DOHH2 (cell line): Measurements from ENCODE around the gene FMC1.
"Not testable (repeated sequence)": the region's sequence is repeated elsewhere in the genome, so short reads cannot be mapped to it uniquely, and the experiment has no call there.

ENCODE experiments used
- H3F3A ChIP-seq: fragments of 200-600 bp; sonication (generic), shearing (Covaris generic); 2 replicates; pipeline ENCODE4 v1.6.0; 2016; ENCODE audit warnings: antibody characterized with exemption, mild to moderate bottlenecking; ENCODE audit not compliant: control insufficient read depth, insufficient read depth
- H3K27ac ChIP-seq: fragments of 200-600 bp; sonication (generic); 2 replicates; pipeline ENCODE4 v1.5.1; 2014; ENCODE audit warnings: low read depth, mild to moderate bottlenecking, low read length, moderate library complexity
- H3K27me3 ChIP-seq: fragments of 200-600 bp; sonication (generic); 2 replicates; pipeline ENCODE4 v1.6.1; 2014; ENCODE audit warnings: mild to moderate bottlenecking, low read length, mixed read lengths; ENCODE audit not compliant: control insufficient read depth
- H3K36me3 ChIP-seq: fragments of 200-600 bp; sonication (generic); 2 replicates; pipeline ENCODE4 v1.6.1; 2014; ENCODE audit warnings: mild to moderate bottlenecking, low read length, moderate library complexity, mixed read lengths; ENCODE audit not compliant: control insufficient read depth
- H3K4me1 ChIP-seq: fragments of 200-600 bp; sonication (generic); 2 replicates; pipeline ENCODE4 v1.6.1; 2014; ENCODE audit warnings: mild to moderate bottlenecking, low read length, mixed read lengths; ENCODE audit not compliant: control insufficient read depth
- H3K4me2 ChIP-seq: fragments of 200-600 bp; sonication (generic); 2 replicates; pipeline ENCODE4 v1.6.0; 2014; ENCODE audit warnings: mild to moderate bottlenecking, low read length, moderate library complexity
- H3K4me3 ChIP-seq: fragments of 200-600 bp; sonication (generic); 2 replicates; pipeline ENCODE4 v1.5.1; 2014; ENCODE audit warnings: mild to moderate bottlenecking, low read length, mixed read lengths
- H3K79me2 ChIP-seq: fragments of 200-600 bp; sonication (generic); 2 replicates; pipeline ENCODE4 v1.6.1; 2014; ENCODE audit warnings: mild to moderate bottlenecking, low read length, mixed read lengths; ENCODE audit not compliant: control insufficient read depth
- H3K9me2 ChIP-seq: fragments of 200-600 bp; sonication (generic); replicated peaks from 2 replicates; pipeline ENCODE4 v1.6.1; 2014; ENCODE audit warnings: mild to moderate bottlenecking, low read length, mixed read lengths; ENCODE audit not compliant: control insufficient read depth
- H3K9me3 ChIP-seq: fragments of 200-600 bp; sonication (generic); 2 replicates; pipeline ENCODE4 v1.6.1; 2014; ENCODE audit warnings: antibody characterized with exemption, low read length, mixed read lengths; ENCODE audit not compliant: control insufficient read depth, insufficient read depth
- H4K20me1 ChIP-seq: fragments of 200-600 bp; sonication (generic); 2 replicates; pipeline ENCODE4 v1.6.0; 2014; ENCODE audit warnings: low read depth, mild to moderate bottlenecking, antibody characterized with exemption, low read length, moderate library complexity; ENCODE audit not compliant: control insufficient read depth, insufficient read depth
- EZH2phosphoT487 ChIP-seq: fragments of 200-600 bp; sonication (generic); IDR thresholded peaks from 2 replicates; pipeline ENCODE4 v1.6.1; 2017; ENCODE audit warnings: borderline replicate concordance, mild to moderate bottlenecking, antibody characterized with exemption, low read length, moderate library complexity, mixed read lengths
- TF ChIP-seq, protein P1 (sequence below): fragments of 200-600 bp; sonication (generic); IDR thresholded peaks from one replicate; pipeline ENCODE4 v1.5.1; 2014; ENCODE audit warnings: antibody characterized with exemption, mild to moderate bottlenecking, low read depth, low read length; ENCODE audit not compliant: poor library complexity, severe bottlenecking

The FMC1 gene

GRCh38 chr7:139329119-139329518, 12.0 kb upstream of the FMC1 start:
- Histone ChIP-seq H3K27me3 (no peaks in the 10 kb centered on the region), H3K79me2 (no peaks in the 10 kb centered on the region), H4K20me1 (no peaks in the 10 kb centered on the region), H3K36me3 (no peaks in the 10 kb centered on the region), H3K4me2 (no peak overlapping the region), H3K27ac (no peak overlapping the region), H3K4me3 (no peak overlapping the region), H3F3A (no peaks in the 10 kb centered on the region), H3K4me1 (peaks cover 7% of the 10 kb centered on the region), H3K9me2 (no peaks in the 10 kb centered on the region), H3K9me3 (no peaks in the 10 kb centered on the region)
- TF ChIP-seq EZH2phosphoT487, result no peak
- TF ChIP-seq, protein P1, sequence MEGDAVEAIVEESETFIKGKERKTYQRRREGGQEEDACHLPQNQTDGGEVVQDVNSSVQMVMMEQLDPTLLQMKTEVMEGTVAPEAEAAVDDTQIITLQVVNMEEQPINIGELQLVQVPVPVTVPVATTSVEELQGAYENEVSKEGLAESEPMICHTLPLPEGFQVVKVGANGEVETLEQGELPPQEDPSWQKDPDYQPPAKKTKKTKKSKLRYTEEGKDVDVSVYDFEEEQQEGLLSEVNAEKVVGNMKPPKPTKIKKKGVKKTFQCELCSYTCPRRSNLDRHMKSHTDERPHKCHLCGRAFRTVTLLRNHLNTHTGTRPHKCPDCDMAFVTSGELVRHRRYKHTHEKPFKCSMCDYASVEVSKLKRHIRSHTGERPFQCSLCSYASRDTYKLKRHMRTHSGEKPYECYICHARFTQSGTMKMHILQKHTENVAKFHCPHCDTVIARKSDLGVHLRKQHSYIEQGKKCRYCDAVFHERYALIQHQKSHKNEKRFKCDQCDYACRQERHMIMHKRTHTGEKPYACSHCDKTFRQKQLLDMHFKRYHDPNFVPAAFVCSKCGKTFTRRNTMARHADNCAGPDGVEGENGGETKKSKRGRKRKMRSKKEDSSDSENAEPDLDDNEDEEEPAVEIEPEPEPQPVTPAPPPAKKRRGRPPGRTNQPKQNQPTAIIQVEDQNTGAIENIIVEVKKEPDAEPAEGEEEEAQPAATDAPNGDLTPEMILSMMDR, result no peak

- Histone ChIP-seq H3K27ac (no peak overlapping the region), H3F3A (no peaks in the 10 kb centered on the region), H3K4me2 (no peak overlapping the region), H4K20me1 (no peaks in the 10 kb centered on the region), H3K36me3 (no peaks in the 10 kb centered on the region), H3K9me2 (no peaks in the 10 kb centered on the region), H3K27me3 (0 out of 2 replicates have a peak, but pooled peaks cover 5% of the 10 kb centered on the region), H3K79me2 (no peaks in the 10 kb centered on the region), H3K4me3 (no peak overlapping the region), H3K4me1 (peaks cover 7% of the 10 kb centered on the region), H3K9me3 (no peaks in the 10 kb centered on the region)
- TF ChIP-seq, protein P1, result no peak
- no peak for TF ChIP-seq EZH2phosphoT487
Observed at GRCh38 chr7:139330333-139331030, 10.7 kb upstream of the FMC1 start.

DNA sequence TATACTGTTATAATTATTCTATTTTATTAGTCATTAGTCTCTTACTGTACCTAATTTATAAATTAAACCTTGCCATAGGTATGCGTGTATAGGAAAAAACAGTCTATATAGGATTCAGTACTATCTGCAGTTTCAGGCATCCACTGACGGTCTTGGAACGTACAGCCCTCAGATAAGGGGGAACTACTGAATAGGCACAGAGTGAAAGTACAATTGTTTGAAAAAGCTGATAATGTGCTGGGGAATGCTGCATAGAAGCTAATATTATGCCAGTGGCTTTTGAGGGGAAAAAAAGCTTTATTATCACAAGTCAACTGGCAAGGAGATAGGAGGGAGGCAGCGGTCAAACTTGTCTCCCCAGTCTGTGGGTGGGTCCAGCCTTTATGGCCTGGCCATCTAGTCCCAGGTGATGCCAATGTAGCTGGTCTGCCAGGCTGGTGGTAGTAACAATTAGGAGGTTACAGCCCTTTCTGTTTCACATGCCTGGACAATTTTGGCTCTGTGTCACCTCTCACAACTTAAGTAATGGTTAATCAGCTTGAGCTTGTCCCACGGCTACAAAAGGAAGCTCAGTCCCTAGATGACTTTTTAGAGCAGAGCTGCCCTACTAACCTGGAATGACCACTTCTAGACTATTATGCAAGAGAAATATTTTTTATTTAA, 8.3 kb upstream of the FMC1 start:
- Histone ChIP-seq H3K27ac (no peak overlapping the region), H3K9me3 (no peaks in the 10 kb centered on the region), H3K4me3 (no peak overlapping the region), H3K27me3 (0 out of 2 replicates have a peak, but pooled peaks cover 5% of the 10 kb centered on the region), H3K4me2 (no peak overlapping the region), H3K4me1 (peaks cover 7% of the 10 kb centered on the region), H3F3A (no peaks in the 10 kb centered on the region), H4K20me1 (no peaks in the 10 kb centered on the region), H3K36me3 (no peaks in the 10 kb centered on the region), H3K79me2 (no peaks in the 10 kb centered on the region), H3K9me2 (no peaks in the 10 kb centered on the region)
- TF ChIP-seq, protein P1, result no peak
- TF ChIP-seq EZH2phosphoT487, result no peak

DNA sequence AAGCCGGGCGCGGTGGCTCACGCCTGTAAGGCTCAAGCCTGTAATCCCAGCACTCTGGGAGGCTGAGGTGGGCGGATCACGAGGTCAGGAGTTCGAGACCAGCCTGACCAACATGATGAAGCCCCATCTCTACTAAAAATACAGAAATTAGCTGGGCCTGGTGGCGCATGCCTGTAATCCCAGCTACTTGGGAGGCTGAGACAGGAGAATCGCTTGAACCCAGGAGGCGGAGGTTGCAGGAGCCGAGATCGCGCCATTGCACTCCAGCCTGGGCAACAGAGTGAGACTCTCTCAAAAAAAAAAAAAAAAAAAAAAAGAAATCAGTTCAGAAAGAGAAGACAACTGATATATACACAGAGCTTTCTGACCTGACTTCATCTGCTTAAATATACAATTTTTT, 7.7 kb upstream of the FMC1 start:
- not testable (repeated sequence) for H3K9me3 ChIP-seq, H4K20me1 ChIP-seq, H3F3A ChIP-seq, H3K4me1 ChIP-seq, H3K9me2 ChIP-seq, H3K36me3 ChIP-seq, H3K4me2 ChIP-seq, H3K79me2 ChIP-seq, H3K4me3 ChIP-seq, H3K27me3 ChIP-seq, H3K27ac ChIP-seq
